ENCODE data around the gene SLC25A10. TPM values are rescaled to one million over a fixed set of nuclear protein-coding genes. Genes with fewer than 3 reads are reported as not detected.
A peak's percentile ranks its signal among the peaks of the same experiment; 100 is the strongest.
"Not testable (repeated sequence)": the region's sequence is repeated elsewhere in the genome, so short reads cannot be mapped to it uniquely, and the experiment has no call there.

The SLC25A10 gene
- total and polyA plus RNA-seq, 2 donors (not counting 3 experiments of a cell fraction or from before 2014, with no cell fraction given): 16.7 to 17.2 TPM

- FAIRE-seq; H3K4me2 ChIP-seq (ENCODE audit: insufficient read depth, low read length); H3K4me1 ChIP-seq (ENCODE audit: control insufficient read depth, extremely low read depth, insufficient read depth, low read length); H3K79me2 ChIP-seq (ENCODE audit: control insufficient read depth, insufficient read depth, low read length); dilution Hi-C loops (cut with MboI; ENCODE audit: extremely low pct_ligation_motif_present, low sequenced_read_pairs); H2AFZ ChIP-seq (ENCODE audit: low read depth, low read length); H3K27ac ChIP-seq (ENCODE audit: insufficient read depth, low read depth, low read length); H3K9me3 ChIP-seq (replicated peaks; ENCODE audit: control insufficient read depth, insufficient read depth, low read length); H3K4me3 ChIP-seq (replicated peaks in 1 of 3; ENCODE audit: insufficient read depth in 1 of 3, low read depth in 1 of 3, low read length in 3 of 3); intact Hi-C loops (cut with micrococcal nuclease); H3K9ac ChIP-seq (replicated peaks; ENCODE audit: extremely low read depth, insufficient read depth, low read length); H3K9me1 ChIP-seq (replicated peaks; ENCODE audit: control insufficient read depth, extremely low read depth, insufficient read depth, low read length); CTCF ChIA-PET; H4K20me1 ChIP-seq (replicated peaks; ENCODE audit: control insufficient read depth, extremely low read depth, insufficient read depth, low read length); BruUV-seq (replicated peaks); POLR2A ChIA-PET; H3K27me3 ChIP-seq (ENCODE audit: control insufficient read depth in 2 of 2, insufficient read depth in 2 of 2, low read length in 2 of 2); H3K36me3 ChIP-seq (ENCODE audit: control insufficient read depth in 2 of 2, extremely low read depth in 1 of 2, insufficient read depth in 2 of 2, low read length in 2 of 2); DNase-seq (ENCODE audit: low read depth, low spot score): not testable (repeated sequence)
These were observed 27.5 kb downstream of the SLC25A10 start for GRCh38 chr17:81739593-81739992.

DNA sequence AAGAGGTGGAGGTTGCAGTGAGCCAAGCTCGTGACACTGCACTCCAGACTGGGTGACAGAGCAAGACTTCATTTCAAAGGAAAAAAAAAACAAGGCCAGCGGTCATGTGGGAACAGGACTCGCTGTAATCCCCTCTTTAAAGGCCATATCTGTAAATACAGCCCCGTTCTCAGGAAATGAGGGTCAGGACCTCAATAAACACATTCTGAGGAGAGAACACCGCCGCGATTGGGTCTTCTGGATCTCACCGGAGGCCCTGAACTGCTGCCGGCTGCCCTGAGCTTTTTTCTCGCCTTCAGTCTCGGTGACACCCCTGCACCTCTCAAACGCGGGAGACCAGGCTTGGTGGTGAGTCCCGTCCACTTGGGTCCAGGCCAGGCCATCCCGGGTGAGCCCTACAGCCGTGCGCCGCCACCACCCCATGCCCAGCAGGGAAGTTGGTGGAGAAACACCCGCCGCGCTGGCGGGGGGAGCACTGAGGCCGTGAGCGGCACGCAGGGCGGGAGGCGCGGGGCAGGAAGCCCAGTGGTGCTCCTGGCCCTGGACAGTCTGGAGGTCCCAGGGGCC lies 28.4 kb downstream of the SLC25A10 start:
- FAIRE-seq (no peak), DNase-seq (ENCODE audit: low read depth, low spot score) (peak; percentile 58)
- no peak overlapping the region for H2AFZ ChIP-seq (ENCODE audit: low read depth, low read length)
- no peaks in the 10 kb centered on the region for H3K79me2 ChIP-seq (ENCODE audit: control insufficient read depth, insufficient read depth, low read length)
- no peak overlapping the region for H3K27ac ChIP-seq (ENCODE audit: insufficient read depth, low read depth, low read length)
- POLR2A ChIA-PET: no interaction called here
- dilution Hi-C loops (cut with MboI; ENCODE audit: extremely low pct_ligation_motif_present, low sequenced_read_pairs) (no loop called here), intact Hi-C loops (cut with micrococcal nuclease) (no loop called here)
- H3K36me3 ChIP-seq (ENCODE audit: control insufficient read depth in 2 of 2, extremely low read depth in 1 of 2, insufficient read depth in 2 of 2, low read length in 2 of 2): no peaks in the 10 kb centered on the region
- H3K4me3 ChIP-seq (replicated peaks in 1 of 3; ENCODE audit: insufficient read depth in 1 of 3, low read depth in 1 of 3, low read length in 3 of 3): no peak overlapping the region
- CTCF ChIA-PET: interaction anchor here (1.0 kb wide), 1 partner anchor 10 kb away, joined by 4 read pairs; no protein-coding TSS in a partner anchor
- H3K9me1 ChIP-seq (replicated peaks; ENCODE audit: control insufficient read depth, extremely low read depth, insufficient read depth, low read length): no peaks in the 10 kb centered on the region
- BruUV-seq (replicated peaks): no TSS peak
- H3K27me3 ChIP-seq (ENCODE audit: control insufficient read depth in 2 of 2, insufficient read depth in 2 of 2, low read length in 2 of 2): no peaks in the 10 kb centered on the region
- no peak overlapping the region for H3K9ac ChIP-seq (replicated peaks; ENCODE audit: extremely low read depth, insufficient read depth, low read length)
- no peaks in the 10 kb centered on the region for H3K9me3 ChIP-seq (replicated peaks; ENCODE audit: control insufficient read depth, insufficient read depth, low read length)
- H4K20me1 ChIP-seq (replicated peaks; ENCODE audit: control insufficient read depth, extremely low read depth, insufficient read depth, low read length): no peaks in the 10 kb centered on the region
- no peak overlapping the region for H3K4me2 ChIP-seq (ENCODE audit: insufficient read depth, low read length)
- H3K4me1 ChIP-seq (ENCODE audit: control insufficient read depth, extremely low read depth, insufficient read depth, low read length): peaks cover 4% of the 10 kb centered on the region
- TF ChIP-seq POLR2AphosphoS5 (IDR thresholded peaks at IDR 0.05; ENCODE audit: insufficient read depth, low read depth, low read length) (no peak), GATA2 (IDR thresholded peaks at IDR 0.05; ENCODE audit: insufficient read depth, insufficient read length, low read depth, low read length) (no peak), EZH2 (IDR thresholded peaks at IDR 0.05; ENCODE audit: borderline replicate concordance, low read depth, low read length, severe bottlenecking) (no peak), POLR2A (IDR thresholded peaks at IDR 0.05; ENCODE audit: low read depth, low read length) (no peak), JUN (IDR thresholded peaks at IDR 0.05; ENCODE audit: borderline replicate concordance, insufficient read depth, insufficient read length, low read depth) (no peak), FOS (IDR thresholded peaks at IDR 0.05; ENCODE audit: borderline replicate concordance, insufficient read depth, low read length) (no peak), MYC (IDR thresholded peaks at IDR 0.05; ENCODE audit: low read depth, low read length) (no peak)
- TF ChIP-seq, protein P1, sequence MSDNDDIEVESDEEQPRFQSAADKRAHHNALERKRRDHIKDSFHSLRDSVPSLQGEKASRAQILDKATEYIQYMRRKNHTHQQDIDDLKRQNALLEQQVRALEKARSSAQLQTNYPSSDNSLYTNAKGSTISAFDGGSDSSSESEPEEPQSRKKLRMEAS (IDR thresholded peaks at IDR 0.05; ENCODE audit: insufficient read depth, insufficient read length): no peak
